Keratinocyte (primary cell): ENCODE measurements around the gene LRFN5.

Experiments
- EZH2 ChIP-seq: IDR thresholded peaks from one replicate; pipeline ENCODE4 v1.6.1; 2012; ENCODE audit warnings: inconsistent platforms, mild to moderate bottlenecking, low read length, moderate library complexity
- TF ChIP-seq, protein P1 (sequence below), 3 experiments: IDR thresholded peaks in 1 of 3; conservative IDR thresholded peaks in 1 of 3; optimal IDR thresholded peaks in 1 of 3; 2 replicates in 2 of 3; 3 replicates in 1 of 3; pipeline versions ENCODE3 to v1.5.1; 2011; ENCODE audit warnings: low read length in 3 of 3, mild to moderate bottlenecking in 3 of 3, moderate library complexity in 2 of 3, control low read depth in 1 of 3, inconsistent platforms in 1 of 3; ENCODE audit not compliant: insufficient read depth in 2 of 3; ENCODE audit errors: extremely low read depth in 1 of 3

DNA sequence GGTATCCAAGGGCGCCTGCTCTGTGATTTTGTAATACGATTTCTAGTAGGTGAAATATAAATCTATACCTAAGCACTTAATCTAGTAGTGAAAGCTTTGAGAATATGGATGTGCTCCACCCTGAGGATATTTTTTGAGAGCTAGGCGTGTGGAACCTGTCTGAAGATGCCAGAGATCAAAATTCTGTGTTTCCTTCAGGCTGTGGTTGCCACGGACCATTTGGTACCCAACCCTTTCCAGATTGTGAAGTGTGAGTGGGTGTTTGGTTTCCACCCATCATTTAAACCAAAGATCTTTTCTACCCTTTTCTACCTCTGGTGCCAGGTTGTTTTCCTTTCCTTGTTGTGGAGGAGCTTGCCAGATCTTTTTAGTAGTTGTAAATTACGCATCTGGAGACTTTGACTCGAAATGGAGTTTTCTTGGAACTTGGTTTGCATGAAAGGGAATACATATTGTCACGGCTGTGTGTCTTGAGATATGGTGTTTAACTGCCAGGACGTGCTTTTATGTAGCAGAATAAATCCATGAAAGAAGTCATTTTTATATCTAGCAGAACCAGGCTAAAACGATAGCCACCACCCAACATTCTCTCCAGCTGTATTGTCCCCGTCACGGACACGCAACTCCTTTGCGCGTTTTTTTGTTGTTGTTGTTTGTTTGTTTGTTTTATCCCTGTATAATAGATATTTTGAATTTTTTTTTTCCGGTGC, 2.2 kb downstream of the LRFN5 start:
- TF ChIP-seq, protein P1, sequence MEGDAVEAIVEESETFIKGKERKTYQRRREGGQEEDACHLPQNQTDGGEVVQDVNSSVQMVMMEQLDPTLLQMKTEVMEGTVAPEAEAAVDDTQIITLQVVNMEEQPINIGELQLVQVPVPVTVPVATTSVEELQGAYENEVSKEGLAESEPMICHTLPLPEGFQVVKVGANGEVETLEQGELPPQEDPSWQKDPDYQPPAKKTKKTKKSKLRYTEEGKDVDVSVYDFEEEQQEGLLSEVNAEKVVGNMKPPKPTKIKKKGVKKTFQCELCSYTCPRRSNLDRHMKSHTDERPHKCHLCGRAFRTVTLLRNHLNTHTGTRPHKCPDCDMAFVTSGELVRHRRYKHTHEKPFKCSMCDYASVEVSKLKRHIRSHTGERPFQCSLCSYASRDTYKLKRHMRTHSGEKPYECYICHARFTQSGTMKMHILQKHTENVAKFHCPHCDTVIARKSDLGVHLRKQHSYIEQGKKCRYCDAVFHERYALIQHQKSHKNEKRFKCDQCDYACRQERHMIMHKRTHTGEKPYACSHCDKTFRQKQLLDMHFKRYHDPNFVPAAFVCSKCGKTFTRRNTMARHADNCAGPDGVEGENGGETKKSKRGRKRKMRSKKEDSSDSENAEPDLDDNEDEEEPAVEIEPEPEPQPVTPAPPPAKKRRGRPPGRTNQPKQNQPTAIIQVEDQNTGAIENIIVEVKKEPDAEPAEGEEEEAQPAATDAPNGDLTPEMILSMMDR (optimal IDR thresholded peaks at IDR 0.05 in 1 of 3, IDR thresholded peaks at IDR 0.05 in 1 of 3, conservative IDR thresholded peaks at IDR 0.05 in 1 of 3; ENCODE audit: extremely low read depth in 1 of 3, insufficient read depth in 2 of 3, low read length in 3 of 3), result no peak
- TF ChIP-seq EZH2, result no peak
